LHCN-M2 (cell line): Measurements from ENCODE around the gene PCDHGB7. TPM values are rescaled to one million over a fixed set of nuclear protein-coding genes. Genes with fewer than 3 reads are reported as not detected.
"Not testable (repeated sequence)": the region's sequence is repeated elsewhere in the genome, so short reads cannot be mapped to it uniquely, and the experiment has no call there.

Experiments
- DNase-seq: peaks from one replicate; pipeline ENCODE4 v3.0.0-alpha.2; 2012; ENCODE audit warnings: low read depth
- total RNA-seq: library from RNA; depleted of rRNA; stranded (reverse); fragments of >200 nt; gene quantifications from 2 replicates; pipeline ENCODE4 v1.2.3, GENCODE V29; 2014

PCDHGB7 gene
- total RNA-seq, 1 experiment from 2014 or later: 0.52 TPM

DNA sequence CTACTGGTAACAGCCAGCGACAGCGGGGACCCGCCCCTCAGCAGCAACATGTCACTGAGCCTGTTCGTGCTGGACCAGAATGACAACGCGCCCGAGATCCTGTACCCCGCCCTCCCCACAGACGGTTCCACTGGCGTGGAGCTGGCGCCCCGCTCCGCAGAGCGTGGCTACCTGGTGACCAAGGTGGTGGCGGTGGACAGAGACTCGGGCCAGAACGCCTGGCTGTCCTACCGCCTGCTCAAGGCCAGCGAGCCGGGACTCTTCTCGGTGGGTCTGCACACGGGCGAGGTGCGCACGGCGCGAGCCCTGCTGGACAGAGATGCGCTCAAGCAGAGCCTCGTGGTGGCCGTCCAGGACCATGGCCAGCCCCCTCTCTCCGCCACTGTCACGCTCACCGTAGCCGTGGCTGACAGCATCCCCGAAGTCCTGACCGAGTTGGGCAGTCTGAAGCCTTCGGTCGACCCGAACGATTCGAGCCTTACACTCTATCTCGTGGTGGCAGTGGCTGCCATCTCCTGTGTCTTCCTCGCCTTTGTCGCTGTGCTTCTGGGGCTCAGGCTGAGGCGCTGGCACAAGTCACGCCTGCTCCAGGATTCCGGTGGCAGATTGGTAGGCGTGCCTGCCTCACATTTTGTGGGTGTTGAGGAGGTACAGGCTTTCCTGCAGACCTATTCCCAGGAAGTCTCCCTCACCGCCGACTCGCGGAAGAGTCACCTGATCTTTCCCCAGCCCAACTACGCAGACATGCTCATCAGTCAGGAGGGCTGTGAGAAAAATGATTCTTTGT is 22.9 kb upstream of the PCDHGB7 start:
- not testable (repeated sequence) for DNase-seq

DNA sequence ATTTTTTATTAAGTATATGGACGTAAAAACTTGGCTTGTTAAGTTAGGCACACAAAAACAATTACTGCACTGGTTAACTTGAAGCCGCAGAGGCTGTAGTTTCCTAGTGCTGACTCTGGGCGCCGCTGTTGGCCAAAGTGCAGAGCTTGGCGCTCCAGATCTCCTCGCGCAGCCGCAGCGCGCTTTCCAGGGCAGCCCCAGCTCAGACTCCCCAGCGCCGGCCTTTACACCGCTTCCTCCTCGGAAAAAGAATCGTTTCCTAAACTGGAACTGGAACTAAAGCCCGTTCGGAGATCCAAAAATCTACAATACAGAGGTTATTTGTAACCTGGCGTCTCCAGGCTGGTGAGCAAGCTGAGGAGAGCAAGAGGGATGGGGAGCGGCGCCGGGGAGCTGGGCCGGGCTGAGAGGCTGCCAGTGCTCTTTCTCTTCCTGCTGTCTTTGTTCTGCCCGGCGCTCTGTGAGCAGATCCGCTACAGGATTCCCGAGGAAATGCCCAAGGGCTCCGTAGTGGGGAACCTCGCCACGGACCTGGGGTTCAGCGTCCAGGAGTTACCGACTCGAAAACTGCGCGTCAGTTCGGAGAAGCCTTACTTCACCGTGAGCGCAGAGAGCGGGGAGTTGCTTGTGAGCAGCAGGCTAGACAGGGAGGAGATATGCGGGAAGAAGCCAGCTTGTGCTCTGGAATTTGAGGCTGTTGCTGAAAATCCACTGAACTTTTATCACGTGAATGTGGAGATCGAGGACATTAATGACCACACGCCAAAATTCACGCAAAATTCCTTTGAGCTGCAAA is 19.5 kb upstream of the PCDHGB7 start, which contains the start of gene PCDHGB5:
Gene PCDHGB5 (plus strand): TSS at position 192 of the 796 bp plus-strand sequence. CDS start 181 bp downstream, at position 373.
- DNase-seq: not testable (repeated sequence)

DNA sequence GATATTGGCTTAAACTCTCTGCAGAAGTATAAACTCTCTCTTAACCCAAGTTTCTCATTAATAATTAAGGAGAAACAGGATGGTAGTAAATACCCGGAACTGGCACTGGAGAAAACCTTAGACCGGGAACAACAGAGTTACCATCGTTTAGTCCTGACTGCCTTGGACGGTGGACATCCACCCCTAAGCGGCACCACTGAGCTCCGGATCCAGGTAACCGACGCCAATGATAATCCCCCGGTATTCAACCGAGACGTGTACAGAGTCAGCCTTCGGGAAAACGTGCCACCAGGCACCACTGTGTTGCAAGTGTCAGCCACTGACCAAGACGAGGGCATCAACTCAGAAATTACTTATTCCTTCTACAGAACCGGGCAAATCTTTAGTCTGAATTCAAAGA is 18.9 kb upstream of the PCDHGB7 start:
- no peak for DNase-seq

DNA sequence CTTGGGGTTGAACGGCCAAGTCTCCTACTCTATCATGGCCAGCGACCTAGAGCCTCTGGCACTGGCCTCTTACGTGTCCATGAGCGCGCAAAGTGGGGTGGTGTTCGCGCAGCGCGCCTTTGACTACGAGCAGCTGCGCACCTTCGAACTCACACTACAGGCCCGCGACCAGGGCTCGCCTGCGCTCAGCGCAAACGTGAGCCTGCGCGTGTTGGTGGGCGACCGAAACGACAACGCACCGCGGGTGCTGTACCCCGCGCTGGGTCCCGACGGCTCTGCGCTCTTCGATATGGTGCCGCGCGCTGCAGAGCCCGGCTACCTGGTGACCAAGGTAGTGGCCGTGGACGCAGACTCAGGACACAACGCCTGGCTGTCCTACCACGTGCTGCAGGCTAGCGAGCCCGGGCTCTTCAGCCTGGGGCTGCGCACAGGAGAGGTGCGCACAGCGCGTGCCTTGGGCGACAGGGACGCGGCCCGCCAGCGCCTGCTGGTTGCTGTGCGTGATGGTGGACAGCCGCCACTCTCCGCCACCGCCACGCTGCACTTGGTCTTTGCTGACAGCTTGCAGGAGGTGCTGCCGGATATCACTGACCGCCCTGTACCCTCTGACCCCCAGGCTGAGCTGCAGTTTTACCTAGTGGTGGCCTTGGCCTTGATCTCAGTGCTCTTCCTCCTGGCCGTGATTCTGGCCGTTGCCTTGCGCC is 17.8 kb upstream of the PCDHGB7 start:
- DNase-seq: no peak

DNA sequence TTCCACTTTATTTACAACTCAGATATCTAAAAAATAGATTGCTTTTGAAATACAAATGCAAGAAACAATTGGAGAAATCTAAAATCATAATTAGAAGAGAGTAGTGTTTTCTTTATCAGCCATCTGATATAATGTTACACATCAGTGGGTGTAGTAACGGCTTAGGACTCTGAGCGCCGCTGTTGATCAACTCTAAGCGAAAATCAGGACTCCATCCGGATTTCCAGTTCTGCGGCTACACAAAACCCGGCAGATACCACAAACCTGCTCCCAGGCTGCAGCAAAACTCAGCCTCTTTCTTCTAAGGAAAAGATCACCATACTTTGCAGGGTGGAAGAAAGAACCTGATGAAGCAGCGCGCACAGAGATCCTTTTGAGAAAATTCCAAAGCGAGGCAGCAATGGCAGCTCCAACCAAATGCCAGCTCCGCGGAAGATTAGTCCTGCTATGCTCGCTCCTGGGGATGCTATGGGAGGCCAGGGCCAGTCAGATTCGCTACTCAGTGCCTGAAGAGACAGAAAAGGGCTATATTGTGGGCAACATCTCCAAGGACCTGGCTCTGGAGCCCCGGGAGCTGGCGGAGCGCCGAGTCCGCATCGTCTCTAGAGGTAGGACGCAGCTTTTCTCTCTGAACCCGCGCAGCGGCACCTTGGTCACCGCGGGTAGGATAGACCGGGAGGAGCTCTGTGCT is 14.8 kb upstream of the PCDHGB7 start, which contains the start of gene PCDHGA9:
Gene PCDHGA9 (plus strand): TSS at position 226 of the 691 bp plus-strand sequence. CDS start 175 bp downstream, at position 401.
- no peak for DNase-seq

DNA sequence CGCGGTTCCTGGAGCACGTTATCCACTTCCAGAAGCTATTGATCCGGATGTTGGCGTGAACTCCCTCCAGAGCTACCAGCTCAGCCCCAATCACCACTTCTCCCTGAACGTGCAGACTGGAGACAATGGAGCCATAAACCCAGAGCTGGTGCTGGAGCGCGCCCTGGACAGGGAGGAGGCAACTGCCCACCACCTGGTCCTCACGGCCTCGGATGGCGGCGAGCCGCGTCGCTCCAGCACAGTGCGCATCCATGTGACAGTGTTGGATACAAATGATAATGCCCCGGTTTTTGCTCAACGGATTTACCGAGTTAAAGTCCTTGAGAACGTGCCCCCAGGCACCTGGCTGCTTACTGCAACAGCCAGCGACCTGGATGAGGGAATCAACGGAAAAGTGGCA is 14.1 kb upstream of the PCDHGB7 start:
- DNase-seq: no peak

DNA sequence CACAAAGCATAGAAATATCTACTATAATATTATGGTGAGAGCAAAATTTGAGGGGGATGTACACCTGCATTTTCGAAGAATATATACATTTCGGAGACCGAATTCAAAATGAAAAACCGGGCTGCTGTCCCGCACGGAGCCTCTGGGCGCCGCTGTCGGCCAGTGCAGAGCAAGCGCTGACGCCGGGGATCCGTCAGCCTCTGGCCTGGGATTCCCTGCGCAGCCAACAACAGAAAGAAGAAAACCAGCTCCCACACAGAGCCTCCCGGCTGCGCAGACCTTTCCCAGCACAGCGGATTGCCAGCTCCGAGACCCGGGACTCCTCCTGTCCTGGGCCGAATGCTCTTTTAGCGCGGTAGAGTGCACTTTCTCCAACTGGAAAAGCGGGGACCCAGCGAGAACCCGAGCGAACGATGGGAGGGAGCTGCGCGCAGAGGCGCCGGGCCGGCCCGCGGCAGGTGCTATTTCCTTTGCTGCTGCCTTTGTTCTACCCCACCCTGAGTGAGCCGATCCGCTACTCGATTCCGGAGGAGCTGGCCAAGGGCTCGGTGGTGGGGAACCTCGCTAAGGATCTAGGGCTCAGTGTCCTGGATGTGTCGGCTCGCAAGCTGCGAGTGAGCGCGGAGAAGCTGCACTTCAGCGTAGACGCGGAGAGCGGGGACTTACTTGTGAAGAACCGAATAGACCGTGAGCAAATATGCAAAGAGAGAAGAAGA is 9.5 kb upstream of the PCDHGB7 start, which contains the start of gene PCDHGB6:
Gene PCDHGB6 (plus strand): TSS at position 232 of the 716 bp plus-strand sequence. CDS start 182 bp downstream, at position 414.
- DNase-seq: not testable (repeated sequence)

DNA sequence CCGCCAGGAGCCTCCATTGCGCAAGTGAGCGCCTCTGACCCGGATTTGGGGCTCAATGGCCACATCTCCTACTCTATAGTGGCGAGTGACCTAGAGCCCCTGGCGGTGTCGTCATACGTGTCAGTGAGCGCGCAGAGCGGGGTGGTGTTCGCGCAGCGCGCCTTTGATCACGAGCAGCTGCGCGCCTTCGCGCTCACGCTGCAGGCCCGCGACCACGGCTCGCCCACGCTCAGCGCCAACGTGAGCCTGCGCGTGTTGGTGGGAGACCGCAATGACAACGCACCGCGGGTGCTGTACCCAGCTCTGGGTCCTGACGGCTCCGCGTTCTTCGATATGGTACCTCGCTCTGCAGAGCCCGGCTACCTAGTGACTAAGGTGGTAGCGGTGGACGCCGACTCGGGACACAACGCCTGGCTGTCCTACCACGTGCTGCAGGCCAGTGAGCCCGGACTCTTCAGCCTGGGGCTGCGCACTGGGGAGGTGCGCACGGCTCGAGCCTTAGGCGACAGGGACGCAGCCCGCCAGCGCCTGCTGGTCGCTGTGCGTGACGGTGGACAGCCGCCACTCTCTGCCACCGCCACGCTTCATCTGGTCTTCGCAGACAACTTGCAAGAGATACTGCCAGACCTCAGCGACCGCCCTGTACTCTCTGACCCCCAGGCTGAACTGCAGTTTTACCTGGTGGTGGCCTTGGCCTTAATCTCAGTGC is 7.7 kb upstream of the PCDHGB7 start:
- no peak for DNase-seq

DNA sequence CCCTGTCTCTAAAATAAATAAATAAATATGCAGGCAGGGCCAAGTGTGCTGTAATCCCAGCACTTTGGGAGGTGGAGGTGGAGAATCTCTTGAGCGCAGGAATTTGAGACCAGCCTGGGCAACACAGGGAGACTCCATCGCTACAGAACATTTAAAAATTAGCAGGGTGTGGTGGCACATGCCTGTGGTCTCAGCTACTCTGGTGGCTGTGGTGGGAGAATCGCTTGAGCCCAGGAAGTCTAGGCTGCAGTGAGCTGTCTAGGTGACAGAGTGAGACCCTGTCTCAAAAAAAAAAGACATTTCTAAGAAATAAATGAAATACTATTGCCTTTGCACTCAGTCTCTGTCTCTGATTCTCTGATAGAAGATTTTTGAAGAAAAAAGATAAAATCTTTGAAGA is 5.9 kb upstream of the PCDHGB7 start:
- DNase-seq: no peak

DNA sequence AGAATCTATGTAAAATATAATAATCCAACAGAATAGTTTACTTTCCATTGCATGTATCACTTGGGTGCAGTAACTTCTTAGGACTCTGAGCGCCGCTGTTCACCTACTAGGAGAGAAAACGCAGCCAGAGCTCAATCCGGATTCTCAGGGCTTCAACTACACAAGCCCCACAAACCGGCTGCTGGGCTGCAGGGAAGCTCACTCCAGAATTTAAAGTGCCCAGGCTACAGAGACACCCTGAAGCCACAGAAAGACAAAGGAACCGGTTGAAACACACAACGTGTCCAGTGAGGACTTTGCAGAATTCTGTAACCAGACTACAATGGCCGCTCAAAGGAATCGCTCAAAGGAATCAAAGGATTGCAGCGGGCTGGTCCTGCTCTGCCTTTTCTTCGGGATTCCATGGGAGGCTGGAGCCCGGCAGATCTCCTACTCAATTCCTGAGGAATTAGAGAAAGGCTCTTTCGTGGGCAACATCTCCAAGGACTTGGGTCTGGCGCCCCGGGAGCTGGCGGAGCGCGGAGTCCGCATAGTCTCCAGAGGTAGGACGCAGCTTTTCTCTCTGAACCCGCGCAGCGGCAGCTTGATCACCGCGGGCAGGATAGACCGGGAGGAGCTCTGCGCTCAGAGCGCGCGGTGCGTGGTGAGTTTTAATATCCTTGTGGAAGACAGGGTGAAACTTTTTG is 4.5 kb upstream of the PCDHGB7 start, which contains the start of gene PCDHGA10:
Gene PCDHGA10 (plus strand): TSS at position 134 of the 686 bp plus-strand sequence. CDS start 189 bp downstream, at position 323.
- DNase-seq: peak; percentile 77

DNA sequence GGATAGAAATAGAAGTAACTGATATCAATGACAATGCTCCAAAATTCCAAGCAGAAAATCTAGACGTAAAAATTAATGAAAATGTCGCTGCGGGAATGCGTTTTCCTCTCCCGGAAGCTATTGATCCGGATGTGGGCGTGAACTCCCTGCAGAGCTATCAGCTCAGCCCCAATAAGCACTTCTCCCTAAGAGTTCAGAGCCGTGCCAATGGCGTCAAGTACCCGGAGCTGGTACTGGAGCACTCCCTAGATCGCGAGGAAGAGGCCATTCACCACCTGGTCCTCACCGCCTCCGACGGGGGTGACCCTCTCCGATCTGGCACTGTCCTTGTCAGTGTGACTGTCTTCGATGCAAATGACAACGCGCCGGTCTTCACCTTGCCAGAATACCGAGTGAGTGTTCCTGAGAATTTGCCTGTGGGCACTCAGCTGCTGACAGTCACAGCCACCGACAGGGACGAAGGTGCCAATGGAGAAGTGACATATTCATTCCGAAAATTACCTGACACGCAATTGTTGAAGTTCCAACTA is 3.9 kb upstream of the PCDHGB7 start:
- peak; percentile 15 for DNase-seq

DNA sequence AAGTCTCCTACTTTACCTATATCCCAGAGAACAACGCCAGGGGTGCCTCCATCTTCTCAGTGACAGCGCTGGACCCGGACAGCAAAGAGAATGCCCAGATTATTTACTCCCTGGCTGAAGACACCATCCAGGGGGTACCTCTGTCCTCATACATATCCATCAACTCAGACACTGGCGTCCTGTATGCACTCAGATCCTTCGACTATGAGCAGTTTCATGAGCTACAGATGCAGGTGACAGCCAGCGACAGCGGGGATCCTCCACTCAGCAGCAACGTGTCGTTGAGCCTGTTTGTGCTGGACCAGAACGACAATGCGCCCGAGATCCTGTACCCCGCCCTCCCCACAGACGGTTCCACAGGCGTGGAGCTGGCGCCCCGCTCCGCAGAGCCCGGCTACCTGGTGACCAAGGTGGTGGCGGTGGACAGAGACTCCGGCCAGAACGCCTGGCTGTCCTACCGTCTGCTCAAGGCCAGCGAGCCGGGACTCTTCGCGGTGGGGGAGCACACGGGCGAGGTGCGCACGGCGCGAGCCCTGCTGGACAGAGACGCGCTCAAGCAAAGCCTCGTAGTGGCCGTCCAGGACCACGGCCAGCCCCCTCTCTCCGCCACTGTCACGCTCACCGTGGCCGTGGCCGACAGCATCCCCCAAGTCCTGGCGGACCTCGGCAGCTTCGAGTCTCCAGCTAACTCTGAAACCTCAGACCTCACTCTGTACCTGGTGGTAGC is 2.8 kb upstream of the PCDHGB7 start:
- not testable (repeated sequence) for DNase-seq

DNA sequence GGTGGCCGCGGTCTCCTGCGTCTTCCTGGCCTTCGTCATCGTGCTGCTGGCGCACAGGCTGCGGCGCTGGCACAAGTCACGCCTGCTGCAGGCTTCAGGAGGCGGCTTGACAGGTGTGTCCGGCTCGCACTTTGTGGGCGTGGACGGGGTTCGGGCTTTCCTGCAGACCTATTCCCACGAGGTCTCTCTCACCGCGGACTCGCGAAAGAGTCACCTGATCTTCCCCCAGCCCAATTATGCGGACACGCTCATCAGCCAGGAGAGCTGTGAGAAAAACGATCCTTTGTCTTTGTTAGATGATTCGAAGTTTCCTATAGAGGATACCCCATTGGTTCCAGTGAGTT is 2.2 kb upstream of the PCDHGB7 start:
- DNase-seq: not testable (repeated sequence)

DNA sequence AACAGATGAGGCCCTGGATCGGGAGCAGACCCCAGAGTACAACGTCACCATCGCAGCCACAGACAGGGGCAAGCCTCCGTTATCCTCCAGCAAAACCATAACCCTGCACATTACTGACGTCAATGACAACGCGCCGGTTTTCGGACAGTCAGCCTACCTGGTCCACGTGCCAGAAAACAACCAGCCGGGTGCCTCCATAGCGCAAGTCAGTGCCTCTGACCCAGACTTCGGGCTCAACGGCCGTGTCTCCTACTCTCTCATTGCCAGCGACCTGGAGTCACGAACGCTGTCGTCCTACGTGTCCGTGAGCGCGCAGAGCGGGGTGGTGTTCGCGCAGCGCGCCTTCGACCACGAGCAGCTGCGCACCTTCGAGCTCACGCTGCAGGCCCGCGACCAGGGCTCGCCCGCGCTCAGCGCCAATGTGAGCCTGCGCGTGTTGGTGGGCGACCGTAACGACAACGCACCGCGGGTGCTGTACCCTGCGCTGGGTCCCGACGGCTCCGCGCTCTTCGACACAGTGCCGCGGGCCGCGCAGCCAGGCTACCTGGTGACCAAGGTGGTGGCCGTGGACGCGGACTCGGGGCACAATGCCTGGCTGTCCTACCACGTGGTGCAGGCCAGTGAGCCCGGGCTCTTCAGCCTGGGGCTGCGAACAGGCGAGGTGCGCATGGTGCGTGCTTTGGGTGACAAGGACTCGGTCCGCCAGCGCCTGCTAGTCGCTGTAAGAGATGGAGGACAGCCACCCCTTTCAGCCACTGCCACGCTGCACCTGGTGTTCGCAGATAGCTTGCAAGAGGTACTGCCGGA is 1.8 kb downstream of the PCDHGB7 start:
- DNase-seq: no peak

DNA sequence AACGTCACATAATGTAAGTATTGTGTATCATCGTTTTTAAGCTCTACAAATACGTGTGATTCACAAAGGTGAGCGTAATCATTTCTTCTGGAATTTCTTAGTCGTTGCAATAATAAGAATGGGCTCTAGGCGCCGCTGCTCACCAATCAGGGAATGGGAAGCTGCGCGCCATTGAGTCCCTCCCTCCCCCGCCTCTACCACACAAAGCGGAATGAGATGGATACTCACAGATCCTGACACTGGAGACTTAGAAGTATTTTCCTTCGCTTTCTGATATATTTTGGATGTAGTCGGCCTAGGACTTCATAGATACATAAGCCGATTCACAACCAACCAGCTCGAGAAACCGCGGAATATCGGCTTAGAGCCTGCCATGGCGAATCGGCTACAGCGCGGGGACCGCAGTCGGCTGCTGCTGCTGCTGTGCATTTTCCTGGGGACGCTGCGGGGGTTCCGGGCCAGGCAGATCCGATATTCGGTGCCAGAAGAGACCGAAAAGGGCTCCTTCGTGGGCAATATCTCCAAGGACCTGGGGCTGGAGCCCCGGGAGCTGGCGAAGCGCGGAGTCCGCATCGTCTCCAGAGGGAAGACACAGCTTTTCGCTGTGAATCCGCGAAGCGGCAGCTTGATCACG is 3.5 kb downstream of the PCDHGB7 start, which contains the start of gene PCDHGA11:
Gene PCDHGA11 (plus strand): TSS at position 197 of the 634 bp plus-strand sequence. CDS start 177 bp downstream, at position 374.
- no peak for DNase-seq

DNA sequence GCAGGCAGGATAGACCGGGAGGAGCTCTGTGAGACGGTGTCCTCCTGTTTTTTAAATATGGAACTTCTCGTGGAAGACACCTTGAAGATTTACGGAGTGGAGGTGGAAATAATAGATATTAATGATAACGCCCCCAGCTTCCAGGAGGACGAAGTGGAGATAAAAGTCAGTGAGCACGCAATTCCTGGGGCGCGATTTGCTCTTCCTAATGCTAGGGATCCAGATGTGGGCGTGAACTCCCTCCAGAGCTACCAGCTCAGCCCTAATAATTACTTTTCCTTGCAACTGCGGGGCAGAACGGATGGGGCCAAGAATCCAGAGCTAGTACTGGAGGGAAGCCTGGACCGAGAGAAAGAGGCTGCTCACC is 4.0 kb downstream of the PCDHGB7 start:
- no peak for DNase-seq
